Fibroblast of the conjunctiva (primary cell): Measurements from ENCODE around the gene AK5.
A peak's percentile ranks its signal among the peaks of the same experiment; 100 is the strongest.

Source experiments
- DNase-seq: peaks from one replicate; pipeline ENCODE4 v3.0.0-alpha.2; 2010; ENCODE audit warnings: low read depth

Gene AK5

GRCh38 chr1:77446841-77447555 is 165.2 kb downstream of the AK5 start:
- no peak for DNase-seq

GRCh38 chr1:77447669-77448068 is 165.8 kb downstream of the AK5 start:
- DNase-seq: no peak

GRCh38 chr1:77459881-77460280 is 178.1 kb downstream of the AK5 start:
- DNase-seq: no peak

GRCh38 chr1:77461691-77462090 is 179.9 kb downstream of the AK5 start:
- no peak for DNase-seq

- no peak for DNase-seq
Observed at GRCh38 chr1:77463216-77463615, 181.4 kb downstream of the AK5 start.

GRCh38 chr1:77465139-77465538 is 183.3 kb downstream of the AK5 start:
- DNase-seq: no peak

- no peak for DNase-seq
Observed at GRCh38 chr1:77465922-77466321, 184.1 kb downstream of the AK5 start.

- no peak for DNase-seq
Observed at GRCh38 chr1:77467021-77467595, 185.3 kb downstream of the AK5 start.

- no peak for DNase-seq
Observed at GRCh38 chr1:77467741-77468140, 185.9 kb downstream of the AK5 start.

- no peak for DNase-seq
Observed at GRCh38 chr1:77468257-77468948, 186.6 kb downstream of the AK5 start.

GRCh38 chr1:77468949-77469710 is 187.3 kb downstream of the AK5 start:
- DNase-seq: no peak

GRCh38 chr1:77471691-77472090 is 189.9 kb downstream of the AK5 start:
- no peak for DNase-seq

- peak; percentile 70 for DNase-seq
Observed at GRCh38 chr1:77473690-77474089, 191.9 kb downstream of the AK5 start.

GRCh38 chr1:77475641-77476040 is 193.8 kb downstream of the AK5 start:
- no peak for DNase-seq

- DNase-seq: no peak
Observed at GRCh38 chr1:77476475-77476874, 194.7 kb downstream of the AK5 start.

GRCh38 chr1:77484334-77484733 is 202.5 kb downstream of the AK5 start:
- no peak for DNase-seq

- DNase-seq: no peak
Observed at GRCh38 chr1:77484926-77485325, 203.1 kb downstream of the AK5 start.

- no peak for DNase-seq
Observed at GRCh38 chr1:77487631-77488030, 205.8 kb downstream of the AK5 start.

GRCh38 chr1:77489910-77490309 is 208.1 kb downstream of the AK5 start:
- DNase-seq: no peak

- no peak for DNase-seq
Observed at GRCh38 chr1:77494026-77494425, 212.2 kb downstream of the AK5 start.

- DNase-seq: no peak
Observed at GRCh38 chr1:77498918-77499317, 217.1 kb downstream of the AK5 start.

- no peak for DNase-seq
Observed at GRCh38 chr1:77499466-77499865, 217.6 kb downstream of the AK5 start.

GRCh38 chr1:77504986-77505385 is 223.2 kb downstream of the AK5 start:
- no peak for DNase-seq
